Activated CD8-positive, alpha-beta memory T cell treated with anti-CD3 and anti-CD28 coated beads, Interleukin-2, amount 50 U/mL, for 4 hours (primary cell): Measurements from ENCODE around the gene LHX1.

Experiments used
- DNase-seq: peaks from one replicate; pipeline ENCODE4 v3.0.0-alpha.2; 2020

LHX1 gene

GRCh38 chr17:36975922-36976515, 38.7 kb downstream of the LHX1 start:
- DNase-seq: no peak

- no peak for DNase-seq
These were observed 39.8 kb downstream of the LHX1 start for GRCh38 chr17:36977066-36977465.

GRCh38 chr17:36977568-36977967, 40.3 kb downstream of the LHX1 start:
- no peak for DNase-seq

GRCh38 chr17:36978810-36979564, 41.7 kb downstream of the LHX1 start:
- no peak for DNase-seq

GRCh38 chr17:36979565-36979941, 42.3 kb downstream of the LHX1 start:
- no peak for DNase-seq

GRCh38 chr17:36980280-36980761, 43.0 kb downstream of the LHX1 start:
- DNase-seq: no peak

- DNase-seq: no peak
These were observed 46.3 kb downstream of the LHX1 start for GRCh38 chr17:36983618-36984017.

- no peak for DNase-seq
These were observed 51.9 kb downstream of the LHX1 start for GRCh38 chr17:36989173-36989572.

- no peak for DNase-seq
These were observed 55.4 kb downstream of the LHX1 start for GRCh38 chr17:36992701-36993100.

- DNase-seq: no peak
These were observed 56.0 kb downstream of the LHX1 start for GRCh38 chr17:36993227-36993626.
